Measurements from ENCODE around the gene MAPRE3.
"Not testable (repeated sequence)": the region's sequence is repeated elsewhere in the genome, so short reads cannot be mapped to it uniquely, and the experiment has no call there.

GRCh38 chr2:27075566-27075871 is 105.1 kb downstream of the MAPRE3 start:
- TF ChIP-seq CTCF, POLR2A (IDR thresholded peaks at IDR 0.05): not testable (repeated sequence)

Data from body of pancreas (tissue), 4 donors.